IMR-90 (cell line): Measurements from ENCODE around the gene ANKRD10. TPM values are rescaled to one million over a fixed set of nuclear protein-coding genes. Genes with fewer than 3 reads are reported as not detected.

Experiments used
- ATAC-seq: fragments of 200-7000 bp; cut with Tn5 transposase; 2 replicates; pipeline ENCODE4 v1.9.1; 2020; ENCODE audit warnings: low read depth, mild to moderate bottlenecking, moderate library complexity
- BruUV-seq: library from RNA; stranded (reverse); fragments of 400-500 nt; replicated peaks from 2 replicates; lab custom pipeline; 2021; lab: Mats Ljungman, UMichigan
- CTCF ChIA-PET: fragments of 300-600 bp; formaldehyde crosslinking; extraction: SDS; loops from one replicate; lab custom pipeline; 2021; ENCODE audit warnings: antibody characterized with exemption; lab: Yijun Ruan, JAX
- POLR2A ChIA-PET: fragments of 300-600 bp; sonication (Branson Sonifier 250); formaldehyde crosslinking; loops from one replicate; lab custom pipeline; 2022; ENCODE audit warnings: antibody characterized with exemption; ENCODE audit not compliant: unreplicated experiment; lab: Charles Lee
- DNase-seq: peaks from one replicate; pipeline ENCODE4 v3.0.0; 2013
- H2AFZ ChIP-seq: replicated peaks from 2 replicates; pipeline ENCODE3; 2013; ENCODE audit warnings: low read length, mild to moderate bottlenecking; ENCODE audit not compliant: poor library complexity
- H2AK5ac ChIP-seq: 2 replicates; pipeline ENCODE4 v1.6.1; 2013; ENCODE audit warnings: low read depth, low read length, inconsistent platforms
- H2AK9ac ChIP-seq: replicated peaks from 2 replicates; pipeline ENCODE3; 2013; ENCODE audit warnings: mild to moderate bottlenecking, low read depth, low read length, moderate library complexity; ENCODE audit not compliant: poor library complexity
- H2BK120ac ChIP-seq: 2 replicates; pipeline ENCODE4 v1.6.1; 2013; ENCODE audit warnings: low read depth, low read length, inconsistent platforms
- H2BK15ac ChIP-seq: 3 replicates; pipeline ENCODE4 v1.6.1; 2013; ENCODE audit warnings: low read depth, low read length, inconsistent platforms
- H2BK20ac ChIP-seq: 2 replicates; pipeline ENCODE4 v1.6.1; 2013; ENCODE audit warnings: low read depth, mild to moderate bottlenecking, inconsistent platforms, low read length, moderate library complexity
- H2BK5ac ChIP-seq: 2 replicates; pipeline ENCODE4 v1.6.1; 2013; ENCODE audit warnings: mild to moderate bottlenecking, low read depth, low read length, inconsistent platforms; ENCODE audit not compliant: poor library complexity, severe bottlenecking
- H3K14ac ChIP-seq: replicated peaks from 2 replicates; pipeline ENCODE4 v1.6.1; 2013; ENCODE audit warnings: low read depth, low read length, inconsistent platforms
- H3K18ac ChIP-seq: 2 replicates; pipeline ENCODE4 v1.6.1; 2013; ENCODE audit warnings: low read depth, low read length, control low read depth
- H3K23ac ChIP-seq: 2 replicates; pipeline ENCODE4 v1.6.1; 2013; ENCODE audit warnings: low read depth, low read length, inconsistent platforms
- H3K27ac ChIP-seq: 2 replicates; pipeline ENCODE4 v1.5.1; 2013; ENCODE audit warnings: mild to moderate bottlenecking, control low read depth, low read length; ENCODE audit not compliant: insufficient read depth
- H3K27me3 ChIP-seq: 2 replicates; pipeline ENCODE4 v1.6.1; 2013; ENCODE audit warnings: low read length; ENCODE audit not compliant: control insufficient read depth, insufficient read depth
- H3K36me3 ChIP-seq: 2 replicates; pipeline ENCODE4 v1.6.1; 2013; ENCODE audit warnings: low read length, mixed read lengths; ENCODE audit not compliant: control insufficient read depth, insufficient read depth
- H3K4ac ChIP-seq: 2 replicates; pipeline ENCODE4 v1.6.1; 2013; ENCODE audit warnings: low read depth, low read length, inconsistent platforms
- H3K4me1 ChIP-seq: 2 replicates; pipeline ENCODE4 v1.6.1; 2013; ENCODE audit warnings: low read length, mixed read lengths; ENCODE audit not compliant: control insufficient read depth, insufficient read depth
- H3K4me2 ChIP-seq: 2 replicates; pipeline ENCODE4 v1.6.1; 2013; ENCODE audit warnings: low read depth, mild to moderate bottlenecking, control low read depth, low read length, moderate library complexity
- H3K4me3 ChIP-seq: 2 replicates; pipeline ENCODE4 v1.5.1; 2013; ENCODE audit warnings: low read depth, mild to moderate bottlenecking, control low read depth, low read length, moderate library complexity; ENCODE audit not compliant: insufficient read depth
- H3K56ac ChIP-seq: 2 replicates; pipeline ENCODE4 v1.6.1; 2013; ENCODE audit warnings: low read length, inconsistent platforms; ENCODE audit not compliant: insufficient read depth; ENCODE audit errors: extremely low read depth
- H3K79me1 ChIP-seq, 2 experiments: 2 replicates each; pipeline ENCODE4 v1.6.1; 2013; ENCODE audit warnings: low read length in 2 of 2, inconsistent platforms in 1 of 2, low read depth in 1 of 2
- H3K9ac ChIP-seq: 2 replicates; pipeline ENCODE4 v1.6.1; 2013; ENCODE audit warnings: low read depth, low read length, control low read depth
- H3K9me1 ChIP-seq: 2 replicates; pipeline ENCODE4 v1.6.1; 2013; ENCODE audit warnings: low read length, inconsistent platforms; ENCODE audit not compliant: insufficient read depth
- H3K9me3 ChIP-seq: 2 replicates; pipeline ENCODE4 v1.6.1; 2013; ENCODE audit warnings: low read length; ENCODE audit not compliant: control insufficient read depth, insufficient read depth
- H4K20me1 ChIP-seq: 2 replicates; pipeline ENCODE4 v1.6.1; 2013; ENCODE audit warnings: low read length, inconsistent platforms; ENCODE audit not compliant: insufficient read depth
- H4K5ac ChIP-seq: 2 replicates; pipeline ENCODE4 v1.6.1; 2013; ENCODE audit warnings: mild to moderate bottlenecking, low read depth, low read length, control low read depth
- H4K8ac ChIP-seq, 2 experiments: 2 replicates each; pipeline ENCODE4 v1.6.1; 2013; ENCODE audit warnings: low read depth in 2 of 2, low read length in 2 of 2, control low read depth in 1 of 2, inconsistent platforms in 1 of 2
- H4K91ac ChIP-seq: 2 replicates; pipeline ENCODE4 v1.6.1; 2013; ENCODE audit warnings: low read depth, low read length, inconsistent platforms; ENCODE audit not compliant: insufficient read depth
- BHLHE40 ChIP-seq: fragments of 150-350 bp; IDR thresholded peaks from 2 replicates; pipeline ENCODE4 v1.6.1; 2016; ENCODE audit warnings: mild to moderate bottlenecking, low read depth, low read length
- CEBPB ChIP-seq: IDR thresholded peaks from 2 replicates; pipeline ENCODE4 v1.6.1; 2012; ENCODE audit warnings: low read depth, low read length, improper control_type of control experiment
- CHD1 ChIP-seq: IDR thresholded peaks from 2 replicates; pipeline ENCODE4 v1.6.1; 2012; ENCODE audit warnings: low read depth, low read length, improper control_type of control experiment
- FOS ChIP-seq: fragments of 150-350 bp; IDR thresholded peaks from 2 replicates; pipeline ENCODE4 v1.6.1; 2016; ENCODE audit warnings: low read depth, low read length
- MAFK ChIP-seq: IDR thresholded peaks from 2 replicates; pipeline ENCODE4 v1.6.1; 2012; ENCODE audit warnings: low read depth, low read length, improper control_type of control experiment
- MAZ ChIP-seq: IDR thresholded peaks from 2 replicates; pipeline ENCODE4 v1.6.1; 2012; ENCODE audit warnings: low read depth, mild to moderate bottlenecking, low read length, improper control_type of control experiment, moderate library complexity, borderline replicate concordance
- MXI1 ChIP-seq: IDR thresholded peaks from 2 replicates; pipeline ENCODE4 v1.6.1; 2012; ENCODE audit warnings: low read depth, mild to moderate bottlenecking, low read length, moderate library complexity, borderline replicate concordance
- NFE2L2 ChIP-seq: fragments of 150-350 bp; IDR thresholded peaks from 2 replicates; pipeline ENCODE4 v1.6.1; 2016; ENCODE audit warnings: low read depth, mild to moderate bottlenecking, low read length
- POLR2A ChIP-seq: IDR thresholded peaks from 2 replicates; pipeline ENCODE4 v1.6.1; 2012; ENCODE audit warnings: mild to moderate bottlenecking, low read depth, low read length
- RFX5 ChIP-seq: IDR thresholded peaks from 2 replicates; pipeline ENCODE4 v1.8.0; 2012; ENCODE audit warnings: low read depth, mild to moderate bottlenecking, low read length, moderate library complexity
- SMC3 ChIP-seq: fragments of 150-350 bp; IDR thresholded peaks from 2 replicates; pipeline ENCODE4 v1.6.1; 2016; ENCODE audit warnings: low read depth, mild to moderate bottlenecking, antibody characterized with exemption, low read length, moderate library complexity
- WGBS, 2 experiments: methylation state at CpG; one replicate each; pipeline versions ENCODE4 v1.1.5 to v1.1.7; 2013; ENCODE audit warnings: missing lambda C conversion rate in 2 of 2; ENCODE audit not compliant: insufficient read length in 1 of 2; ENCODE audit errors: extremely low coverage in 2 of 2; 5-methylcytosine and 5-hydroxymethylcytosine counted together
- dilution Hi-C: fragments of 300-500 bp; cut with HindIII; formaldehyde crosslinking; loops from one replicate; pipeline ENCODE4 v1.14.3; 2018; ENCODE audit warnings: low sequenced_read_pairs; ENCODE audit not compliant: unreplicated experiment
- in situ Hi-C: fragments of 300-500 bp; cut with MboI; formaldehyde crosslinking; loops from 3 replicates; pipeline ENCODE4 v1.14.3; 2019; ENCODE audit warnings: low sequenced_read_pairs, inconsistent platforms, mixed read lengths
- intact Hi-C: fragments of 100-400 bp; cut with micrococcal nuclease; formaldehyde crosslinking; loops from 2 replicates; pipeline ENCODE4 v1.10.0; 2022
- polyA plus RNA-seq, 3 experiments: library from polyadenylated mRNA; depleted of rRNA; stranded (reverse); fragments of >200 nt; gene quantifications; 2 replicates each; pipeline ENCODE4 v1.2.3, GENCODE V29; 2012; ENCODE audit warnings: low replicate concordance in 1 of 3
- total RNA-seq: library from RNA; depleted of rRNA; stranded (reverse); fragments of >200 nt; gene quantifications from 2 replicates; pipeline ENCODE4 v1.2.3, GENCODE V29; 2012
- TF ChIP-seq, protein P1 (sequence below): fragments of 150-350 bp; IDR thresholded peaks from 2 replicates; pipeline ENCODE4 v1.6.1; 2016; ENCODE audit warnings: low read depth, mild to moderate bottlenecking, low read length, moderate library complexity, borderline replicate concordance
- TF ChIP-seq, protein P2 (sequence below): conservative IDR thresholded peaks from 2 replicates; pipeline ENCODE4 v1.5.1; 2012; ENCODE audit warnings: mild to moderate bottlenecking, low read depth, low read length, improper control_type of control experiment
- TF ChIP-seq, protein P3 (sequence below): fragments of 150-350 bp; IDR thresholded peaks from 2 replicates; pipeline ENCODE4 v1.6.1; 2017; ENCODE audit warnings: mild to moderate bottlenecking, antibody characterized with exemption, low read length, low read depth

Gene ANKRD10
- total and polyA plus RNA-seq, 2 of the 4 experiments (the other 2 are of a cell fraction), result 18.3 to 31.1 TPM

DNA sequence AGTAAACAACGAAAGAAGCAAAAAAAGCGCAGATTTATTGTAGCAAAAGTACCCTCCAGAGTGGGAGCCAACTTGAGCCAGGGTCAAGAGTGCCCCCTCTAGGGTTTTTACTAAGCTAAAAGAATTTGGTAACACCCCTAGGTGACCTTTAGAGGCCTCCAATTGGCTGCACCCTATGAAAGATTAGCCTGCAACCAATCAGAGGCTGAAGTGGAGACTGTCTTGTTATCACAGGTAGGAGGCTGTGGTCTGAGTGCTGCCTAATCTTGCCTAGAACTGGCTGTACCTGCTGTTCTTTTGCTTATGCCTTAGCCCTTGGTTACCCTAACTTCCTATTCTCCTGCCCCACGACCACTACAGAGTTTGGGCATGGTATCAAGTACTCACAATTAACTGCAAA, 38.3 kb downstream of the ANKRD10 start:
- no peak overlapping the region for H4K8ac ChIP-seq
- 93% methylated on average over 2 of the region's 3 CpGs; no CpG with 5 or more reads in 1 of the 2 experiments for WGBS, 2 experiments
- H4K5ac ChIP-seq, result no peak overlapping the region
- H3K4me2 ChIP-seq, result no peak overlapping the region
- peaks cover 5% of the 10 kb centered on the region; the same call in 1 of the 2 replicates for H3K36me3 ChIP-seq
- no peak overlapping the region for H3K23ac ChIP-seq
- peaks cover 12% of the 10 kb centered on the region for H3K9me1 ChIP-seq
- H2BK20ac ChIP-seq, result no peak overlapping the region
- H3K4ac ChIP-seq, result no peak overlapping the region
- no peaks in the 10 kb centered on the region for H3K27me3 ChIP-seq
- no peak overlapping the region for H2BK15ac ChIP-seq
- no peak overlapping the region for H3K9ac ChIP-seq
- peaks cover 0 to 7% of the 10 kb centered on the region in 2 experiments; a peak in 1 of 4 replicates for H3K79me1 ChIP-seq
- in situ Hi-C loops, result no loop called here
- H3K4me1 ChIP-seq, result peaks cover 3% of the 10 kb centered on the region; the same call in 1 of the 2 replicates
- no peak overlapping the region for H2AK9ac ChIP-seq
- H2AFZ ChIP-seq, result no peak overlapping the region
- TF ChIP-seq, protein P1, sequence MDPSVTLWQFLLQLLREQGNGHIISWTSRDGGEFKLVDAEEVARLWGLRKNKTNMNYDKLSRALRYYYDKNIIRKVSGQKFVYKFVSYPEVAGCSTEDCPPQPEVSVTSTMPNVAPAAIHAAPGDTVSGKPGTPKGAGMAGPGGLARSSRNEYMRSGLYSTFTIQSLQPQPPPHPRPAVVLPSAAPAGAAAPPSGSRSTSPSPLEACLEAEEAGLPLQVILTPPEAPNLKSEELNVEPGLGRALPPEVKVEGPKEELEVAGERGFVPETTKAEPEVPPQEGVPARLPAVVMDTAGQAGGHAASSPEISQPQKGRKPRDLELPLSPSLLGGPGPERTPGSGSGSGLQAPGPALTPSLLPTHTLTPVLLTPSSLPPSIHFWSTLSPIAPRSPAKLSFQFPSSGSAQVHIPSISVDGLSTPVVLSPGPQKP, result no peak
- TF ChIP-seq POLR2A (no peak), MAFK (no peak), CEBPB (no peak), MAZ (no peak), NFE2L2 (no peak), CHD1 (no peak), FOS (no peak), SMC3 (no peak), BHLHE40 (no peak), MXI1 (no peak), RFX5 (no peak)
- TF ChIP-seq, protein P2, sequence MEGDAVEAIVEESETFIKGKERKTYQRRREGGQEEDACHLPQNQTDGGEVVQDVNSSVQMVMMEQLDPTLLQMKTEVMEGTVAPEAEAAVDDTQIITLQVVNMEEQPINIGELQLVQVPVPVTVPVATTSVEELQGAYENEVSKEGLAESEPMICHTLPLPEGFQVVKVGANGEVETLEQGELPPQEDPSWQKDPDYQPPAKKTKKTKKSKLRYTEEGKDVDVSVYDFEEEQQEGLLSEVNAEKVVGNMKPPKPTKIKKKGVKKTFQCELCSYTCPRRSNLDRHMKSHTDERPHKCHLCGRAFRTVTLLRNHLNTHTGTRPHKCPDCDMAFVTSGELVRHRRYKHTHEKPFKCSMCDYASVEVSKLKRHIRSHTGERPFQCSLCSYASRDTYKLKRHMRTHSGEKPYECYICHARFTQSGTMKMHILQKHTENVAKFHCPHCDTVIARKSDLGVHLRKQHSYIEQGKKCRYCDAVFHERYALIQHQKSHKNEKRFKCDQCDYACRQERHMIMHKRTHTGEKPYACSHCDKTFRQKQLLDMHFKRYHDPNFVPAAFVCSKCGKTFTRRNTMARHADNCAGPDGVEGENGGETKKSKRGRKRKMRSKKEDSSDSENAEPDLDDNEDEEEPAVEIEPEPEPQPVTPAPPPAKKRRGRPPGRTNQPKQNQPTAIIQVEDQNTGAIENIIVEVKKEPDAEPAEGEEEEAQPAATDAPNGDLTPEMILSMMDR, result no peak
- TF ChIP-seq, protein P3, sequence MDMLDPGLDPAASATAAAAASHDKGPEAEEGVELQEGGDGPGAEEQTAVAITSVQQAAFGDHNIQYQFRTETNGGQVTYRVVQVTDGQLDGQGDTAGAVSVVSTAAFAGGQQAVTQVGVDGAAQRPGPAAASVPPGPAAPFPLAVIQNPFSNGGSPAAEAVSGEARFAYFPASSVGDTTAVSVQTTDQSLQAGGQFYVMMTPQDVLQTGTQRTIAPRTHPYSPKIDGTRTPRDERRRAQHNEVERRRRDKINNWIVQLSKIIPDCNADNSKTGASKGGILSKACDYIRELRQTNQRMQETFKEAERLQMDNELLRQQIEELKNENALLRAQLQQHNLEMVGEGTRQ, result no peak
- ATAC-seq (no peak), DNase-seq (no peak)
- ChIA-PET CTCF (no interaction called here), POLR2A (interaction anchor here (0.6 kb wide), 1 partner anchor 190 kb away, joined by 4 read pairs; no protein-coding TSS in a partner anchor)
- BruUV-seq, result no TSS peak
- no peak overlapping the region for H2BK120ac ChIP-seq
- H4K91ac ChIP-seq, result no peak overlapping the region
- H3K27ac ChIP-seq, result no peak overlapping the region
- no peaks in the 10 kb centered on the region for H4K20me1 ChIP-seq
- no peaks in the 10 kb centered on the region for H3K9me3 ChIP-seq
- intact Hi-C loops, result no loop called here
- H3K18ac ChIP-seq, result no peak overlapping the region
- no peak overlapping the region for H2BK5ac ChIP-seq
- H3K4me3 ChIP-seq, result no peak overlapping the region
- dilution Hi-C loops, result no loop called here
- no peak overlapping the region for H2AK5ac ChIP-seq
- no peak overlapping the region for H3K14ac ChIP-seq
- no peak overlapping the region for H3K56ac ChIP-seq
